ENCODE data around the gene RPL41. TPM values are rescaled to one million over a fixed set of nuclear protein-coding genes. Genes with fewer than 3 reads are reported as not detected.
"Not testable (repeated sequence)": the region's sequence is repeated elsewhere in the genome, so short reads cannot be mapped to it uniquely, and the experiment has no call there.

RPL41 gene
- total RNA-seq, 1 donor from 2014 or later: 2,287 TPM

DNA sequence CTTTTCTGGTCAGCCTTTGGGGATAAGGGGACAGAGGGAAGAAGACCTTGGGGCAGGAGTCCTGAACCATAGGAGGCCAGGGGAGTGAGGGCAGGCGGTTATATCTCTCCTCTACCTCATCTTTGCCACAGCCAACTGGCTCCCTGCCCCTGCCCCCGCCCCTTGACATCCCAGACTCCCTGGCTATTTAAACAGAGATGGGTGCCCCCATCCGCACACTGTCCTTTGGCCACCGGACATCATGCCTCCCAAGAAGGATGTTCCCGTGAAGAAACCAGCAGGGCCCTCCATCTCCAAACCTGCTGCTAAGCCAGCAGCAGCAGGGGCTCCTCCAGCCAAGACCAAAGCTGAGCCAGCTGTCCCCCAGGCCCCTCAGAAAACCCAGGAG lies 37.2 kb downstream of the RPL41 start:
- no peak for DNase-seq (ENCODE audit: low spot score)

DNA sequence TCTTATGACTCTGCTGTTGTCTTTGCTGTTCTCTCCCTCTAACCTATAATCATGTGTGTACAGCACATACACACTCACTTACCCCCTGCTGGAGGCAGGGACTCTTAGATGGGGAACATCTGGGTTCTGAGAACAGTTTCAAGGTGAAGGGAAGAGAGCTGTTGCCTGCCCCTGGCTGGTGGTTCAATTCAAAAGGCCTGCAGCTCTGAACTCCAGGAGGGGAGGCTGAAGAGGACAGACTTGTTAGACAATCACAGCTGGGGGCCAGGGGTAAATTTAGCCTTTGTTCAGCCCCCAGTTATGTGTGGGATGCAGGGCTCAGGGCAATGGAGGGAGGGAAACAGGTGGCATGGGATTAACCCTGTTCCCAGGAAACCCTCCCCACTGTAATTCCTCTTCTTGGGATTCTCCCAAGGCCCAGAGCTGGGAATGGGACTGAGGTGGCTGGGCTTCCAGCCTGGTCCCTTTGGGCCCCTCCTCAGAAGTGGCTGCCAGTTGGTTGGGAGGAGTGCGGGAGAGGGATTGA lies 37.9 kb downstream of the RPL41 start:
- no peak for DNase-seq (ENCODE audit: low spot score)

DNA sequence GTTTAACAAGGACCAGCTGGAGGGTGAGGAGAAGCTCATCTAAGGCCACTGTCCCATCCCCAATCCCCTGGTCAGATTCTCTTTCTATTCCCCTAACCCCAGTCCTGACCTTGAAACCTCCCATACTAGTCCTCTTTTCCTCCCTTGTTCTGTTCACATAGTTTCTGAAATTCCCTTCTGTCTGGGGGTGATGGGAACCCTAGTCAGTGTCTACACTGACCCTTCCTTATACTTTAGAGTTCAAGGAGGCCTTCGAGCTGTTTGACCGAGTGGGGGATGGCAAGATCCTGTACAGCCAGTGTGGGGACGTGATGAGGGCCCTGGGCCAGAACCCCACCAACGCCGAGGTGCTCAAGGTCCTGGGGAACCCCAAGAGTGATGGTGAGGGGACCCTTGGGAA lies 38.4 kb downstream of the RPL41 start:
- no peak for DNase-seq (ENCODE audit: low spot score)

DNA sequence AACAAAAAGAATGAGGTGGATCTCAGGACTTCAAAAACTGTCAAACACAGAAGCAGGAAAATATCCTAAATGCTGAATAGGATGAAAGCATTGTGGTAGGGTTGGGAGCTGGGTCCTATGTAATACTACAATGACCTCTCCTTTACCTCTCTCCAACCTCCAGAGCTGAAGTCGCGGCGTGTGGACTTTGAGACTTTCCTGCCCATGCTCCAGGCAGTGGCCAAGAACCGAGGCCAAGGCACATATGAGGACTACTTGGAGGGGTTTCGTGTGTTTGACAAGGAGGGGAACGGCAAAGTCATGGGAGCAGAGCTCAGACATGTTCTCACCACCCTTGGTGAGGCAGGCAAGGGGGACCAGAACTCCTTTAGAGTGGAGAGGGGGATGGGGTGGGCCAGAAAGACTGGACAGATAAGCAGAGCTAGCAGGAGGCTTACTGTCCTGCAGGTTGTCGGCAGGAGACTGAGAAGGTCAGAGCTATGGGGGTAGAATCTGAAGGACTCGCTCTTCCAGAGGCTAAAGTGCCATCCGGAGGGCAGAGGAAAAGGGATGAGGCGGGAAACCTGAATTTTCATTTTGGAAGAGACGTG lies 38.9 kb downstream of the RPL41 start:
- DNase-seq (ENCODE audit: low spot score): no peak

DNA sequence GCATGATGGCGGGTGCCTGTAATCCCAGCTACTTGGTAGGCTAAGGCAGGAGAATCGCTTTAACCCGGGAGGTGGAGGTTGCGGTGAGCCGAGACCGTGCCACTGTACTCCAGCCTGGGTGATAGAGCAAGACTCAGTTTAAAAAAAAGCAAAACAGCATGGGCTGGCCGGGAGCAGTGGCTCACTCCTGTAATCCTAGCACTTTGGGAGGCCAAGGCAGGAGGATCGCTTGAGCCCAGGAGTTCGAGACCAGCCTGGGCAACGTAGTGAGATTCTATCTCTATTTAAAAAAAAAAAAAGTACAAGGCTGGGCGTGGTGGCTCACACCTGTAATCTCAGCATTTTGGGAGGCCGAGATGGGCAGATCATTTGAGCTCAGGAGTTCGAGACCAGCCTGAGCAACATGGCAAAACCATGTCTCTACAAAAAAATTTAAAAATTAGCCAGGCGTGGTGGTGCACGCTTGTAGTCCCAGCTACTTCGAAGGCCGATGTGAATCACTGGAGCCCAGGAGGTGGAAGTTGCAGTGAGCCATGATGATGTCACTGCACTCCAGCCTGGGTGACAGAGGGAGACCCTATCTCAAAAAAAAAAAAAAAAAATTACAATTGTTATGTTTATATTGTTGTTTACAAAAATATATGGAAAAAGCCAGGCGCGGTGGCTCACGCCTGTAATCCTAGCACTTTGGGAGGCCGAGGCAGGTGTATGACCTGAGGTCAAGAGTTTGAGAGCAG lies 40.2 kb downstream of the RPL41 start:
- DNase-seq (ENCODE audit: low spot score): not testable (repeated sequence)

DNA sequence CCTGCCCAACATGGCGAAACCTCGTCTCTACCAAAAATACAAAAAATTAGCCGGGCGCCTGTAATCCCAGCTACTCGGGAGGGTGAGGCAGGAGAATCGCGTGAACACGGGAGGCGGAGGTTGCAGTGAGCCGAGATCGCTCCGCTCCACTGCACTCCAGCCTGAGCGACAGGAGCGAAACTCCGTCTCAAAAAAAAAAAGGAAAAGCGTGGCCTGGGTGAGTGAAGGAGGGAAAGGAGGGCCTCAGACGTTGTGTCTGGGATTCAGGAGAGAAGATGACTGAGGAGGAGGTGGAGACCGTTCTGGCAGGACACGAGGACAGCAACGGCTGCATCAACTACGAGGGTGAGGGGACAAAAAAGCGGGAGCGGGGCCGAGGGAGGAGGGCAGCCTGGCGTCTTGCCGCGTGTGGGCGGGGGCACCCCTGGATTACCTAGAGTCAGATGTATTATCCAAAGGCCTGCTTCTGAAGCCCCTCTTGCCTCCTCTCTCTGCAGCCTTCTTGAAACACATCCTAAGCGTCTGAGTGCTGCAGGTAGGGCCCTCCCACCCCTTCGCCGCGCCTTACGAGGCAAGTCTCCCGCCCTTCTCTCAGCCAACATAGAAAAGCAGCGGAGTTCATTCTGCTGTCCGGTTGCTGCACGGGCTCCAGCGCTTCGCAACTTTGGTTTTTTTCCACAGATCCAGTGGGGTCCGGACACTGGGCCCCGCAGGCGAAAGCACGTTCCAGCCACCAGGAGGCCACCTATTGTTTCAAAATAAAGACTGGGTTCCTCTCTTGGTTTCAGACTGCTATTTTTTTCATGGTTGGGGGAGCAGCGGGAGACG lies 41.0 kb downstream of the RPL41 start:
- no peak for DNase-seq (ENCODE audit: low spot score)

DNA sequence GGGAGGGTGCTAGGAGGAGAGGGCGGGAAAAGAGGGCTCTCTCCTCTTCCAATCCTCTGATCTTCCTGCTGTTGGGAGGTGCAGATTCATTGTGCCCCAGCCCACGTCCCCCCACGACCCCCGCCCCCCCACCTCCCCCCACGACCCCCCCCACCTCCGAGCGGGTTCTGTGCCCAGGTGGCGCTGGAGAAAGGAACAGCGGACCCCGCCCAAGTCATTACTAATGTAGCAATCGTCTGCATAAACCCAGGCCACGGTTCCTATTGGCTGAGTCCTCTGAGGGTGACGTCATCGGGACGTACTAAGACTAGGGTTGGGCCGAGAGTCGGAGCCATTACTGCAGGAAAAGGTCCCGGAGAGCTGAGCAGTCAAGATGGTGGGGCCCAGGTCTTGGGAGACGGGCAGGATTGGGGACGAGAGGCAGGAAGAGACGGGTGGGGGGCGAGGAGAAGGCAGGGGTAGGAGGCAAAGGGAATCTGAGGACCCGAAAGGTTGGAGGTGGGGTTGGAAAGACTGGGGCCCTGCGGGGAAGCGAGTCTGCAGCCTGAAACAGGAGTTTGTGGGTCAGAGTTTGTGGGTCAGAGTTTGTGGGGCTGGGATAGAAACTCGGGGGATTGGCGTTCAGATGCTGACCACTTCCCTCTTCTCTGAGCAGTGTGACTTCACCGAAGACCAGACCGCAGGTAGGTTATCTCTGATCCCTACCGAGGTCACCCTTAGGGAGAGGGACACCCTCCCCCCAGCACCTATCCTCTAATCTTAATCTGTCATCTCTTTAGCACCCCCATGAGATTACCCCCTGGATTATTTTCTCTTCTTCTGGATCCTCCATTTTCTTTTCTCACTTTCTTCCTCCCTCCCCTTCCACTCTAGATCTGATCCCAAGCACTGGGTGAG lies 41.8 kb downstream of the RPL41 start, which contains the start of gene MYL6:
MYL6 (plus strand) TSS at position 331 of the 897 bp plus-strand sequence; CDS start at position 374, 43 bp downstream.
- DNase-seq (ENCODE audit: low spot score): peak; percentile 96

DNA sequence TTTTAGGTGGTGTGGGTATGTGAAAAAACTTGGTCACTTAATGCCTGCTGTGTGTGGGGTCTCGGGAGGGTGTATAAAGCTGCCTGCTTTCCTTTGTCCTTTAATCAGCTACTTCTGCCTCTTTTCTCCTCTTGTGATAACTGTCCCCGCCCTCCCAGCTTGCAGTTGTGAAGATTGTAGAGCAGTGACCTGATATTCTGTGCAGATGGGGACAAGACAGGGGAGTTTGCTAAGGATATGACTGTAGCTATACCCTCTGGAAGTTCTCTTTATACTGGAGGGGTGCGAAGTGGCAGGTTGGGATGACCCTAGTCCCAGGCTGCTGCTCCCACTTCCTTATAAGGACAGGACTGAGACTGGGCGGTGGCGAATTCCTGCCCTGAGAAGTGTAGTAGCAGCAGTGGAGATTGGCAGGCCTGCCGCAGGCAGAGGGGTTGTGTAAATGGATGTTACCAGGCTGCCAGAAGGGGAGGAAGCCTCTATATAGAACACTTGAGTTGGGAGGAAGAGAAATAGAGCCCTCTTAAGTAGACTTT lies 42.6 kb downstream of the RPL41 start:
- DNase-seq (ENCODE audit: low spot score): no peak

DNA sequence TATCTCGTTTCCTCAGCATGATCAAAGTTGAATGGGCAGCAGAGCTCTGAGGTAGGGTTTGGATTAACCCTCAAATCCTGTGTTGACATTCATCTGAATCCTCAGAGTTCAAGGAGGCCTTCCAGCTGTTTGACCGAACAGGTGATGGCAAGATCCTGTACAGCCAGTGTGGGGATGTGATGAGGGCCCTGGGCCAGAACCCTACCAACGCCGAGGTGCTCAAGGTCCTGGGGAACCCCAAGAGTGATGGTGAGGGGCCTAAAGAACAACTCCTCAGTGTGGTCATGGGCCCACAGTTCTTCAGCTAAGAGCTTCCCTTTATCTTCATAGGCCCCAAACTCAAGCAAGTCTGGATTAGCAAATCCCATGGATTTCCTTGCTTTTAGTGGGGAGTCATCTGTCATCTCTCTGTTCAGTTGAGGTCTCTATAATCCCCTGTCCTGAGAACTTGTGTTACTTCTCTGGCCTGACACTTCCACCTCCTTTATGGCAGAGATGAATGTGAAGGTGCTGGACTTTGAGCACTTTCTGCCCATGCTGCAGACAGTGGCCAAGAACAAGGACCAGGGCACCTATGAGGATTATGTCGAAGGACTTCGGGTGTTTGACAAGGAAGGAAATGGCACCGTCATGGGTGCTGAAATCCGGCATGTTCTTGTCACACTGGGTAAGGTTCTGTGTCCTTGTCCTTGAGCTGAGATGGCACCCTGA lies 43.2 kb downstream of the RPL41 start:
- no peak for DNase-seq (ENCODE audit: low spot score)

DNA sequence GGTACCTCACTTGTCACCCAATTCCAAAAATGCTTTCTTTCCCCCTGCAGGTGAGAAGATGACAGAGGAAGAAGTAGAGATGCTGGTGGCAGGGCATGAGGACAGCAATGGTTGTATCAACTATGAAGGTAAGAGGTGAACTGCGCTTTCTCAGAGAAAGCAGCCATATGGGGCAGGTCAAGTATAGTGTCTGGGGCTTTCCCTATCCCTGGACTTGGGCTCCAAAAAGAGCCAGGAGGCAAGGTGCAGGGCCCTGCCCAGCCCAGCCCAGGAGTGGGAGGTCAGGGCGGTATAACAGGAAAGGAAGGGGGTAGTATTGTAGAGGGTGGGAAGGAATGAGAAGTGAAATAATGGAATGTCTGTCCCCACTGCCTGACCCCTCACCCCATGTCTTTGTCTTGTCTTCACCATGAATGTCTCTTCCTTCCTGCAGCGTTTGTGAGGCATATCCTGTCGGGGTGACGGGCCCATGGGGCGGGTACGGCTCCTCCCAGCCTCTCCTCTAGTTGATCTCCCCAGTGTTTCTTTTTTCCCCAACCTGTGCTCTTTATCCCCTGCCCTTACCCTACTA lies 43.8 kb downstream of the RPL41 start:
- DNase-seq (ENCODE audit: low spot score): no peak

DNA sequence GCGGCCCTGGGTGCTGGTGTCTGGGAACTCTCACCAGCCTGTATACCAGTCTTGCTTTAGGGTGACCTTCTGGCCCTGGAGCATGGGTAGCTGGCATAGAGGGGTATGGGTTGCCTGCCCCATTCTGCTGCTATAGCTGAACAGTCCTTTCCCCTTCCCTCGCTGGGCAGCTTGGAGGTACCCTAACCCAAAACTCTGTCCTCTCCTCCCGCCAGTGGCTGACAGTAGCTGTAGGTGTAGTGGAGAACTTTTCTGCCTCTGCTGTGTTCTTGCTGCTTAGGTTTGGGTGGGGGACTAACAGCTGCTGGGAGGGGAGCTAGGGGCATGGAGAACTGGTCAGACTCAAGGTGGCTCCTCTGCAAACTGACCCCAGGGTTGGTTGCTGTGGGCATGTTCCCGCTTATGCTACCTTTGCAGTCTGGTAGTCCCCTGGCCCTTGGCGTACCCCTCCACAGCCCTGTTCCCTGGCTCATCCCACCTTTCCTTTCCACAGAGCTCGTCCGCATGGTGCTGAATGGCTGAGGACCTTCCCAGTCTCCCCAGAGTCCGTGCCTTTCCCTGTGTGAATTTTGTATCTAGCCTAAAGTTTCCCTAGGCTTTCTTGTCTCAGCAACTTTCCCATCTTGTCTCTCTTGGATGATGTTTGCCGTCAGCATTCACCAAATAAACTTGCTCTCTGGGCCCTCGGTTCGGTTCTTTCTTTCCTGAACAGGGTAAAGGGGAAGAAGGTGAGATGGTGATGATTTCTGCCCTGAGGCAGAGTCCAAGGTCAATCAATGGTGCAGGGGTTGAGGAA lies 44.7 kb downstream of the RPL41 start:
- DNase-seq (ENCODE audit: low spot score): no peak

DNA sequence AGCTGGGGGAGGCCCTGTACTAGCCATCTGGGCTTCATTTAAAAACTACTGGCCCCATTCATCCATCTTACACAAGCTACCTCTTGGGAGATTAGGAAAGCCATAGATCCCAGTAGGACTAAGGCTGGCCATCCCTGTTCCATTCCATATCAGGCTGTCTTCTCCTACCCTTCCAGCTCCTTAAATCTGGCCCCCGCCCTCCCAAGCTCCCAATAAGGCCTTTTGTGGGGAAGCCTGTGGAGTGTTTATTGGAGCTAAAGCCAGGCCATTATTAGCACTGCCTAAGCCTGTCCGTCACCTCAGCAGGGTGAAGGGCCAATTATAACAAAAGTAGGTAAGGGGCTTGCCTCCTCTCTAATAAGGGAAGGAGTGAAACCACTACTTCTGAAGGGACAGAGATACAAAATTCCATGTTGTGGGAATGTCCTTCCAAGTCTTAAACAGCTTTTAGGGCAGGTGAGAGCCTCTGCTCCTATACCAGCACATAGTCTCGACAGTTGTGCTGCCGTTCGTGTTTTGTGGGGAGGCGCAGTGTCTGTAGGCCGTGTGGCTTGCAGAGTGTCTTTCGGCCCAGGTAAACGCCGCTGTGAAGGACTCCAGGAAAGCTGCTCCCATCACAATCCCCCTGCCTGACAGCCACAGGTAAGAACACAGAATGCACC lies 45.4 kb downstream of the RPL41 start:
- no peak for DNase-seq (ENCODE audit: low spot score)

DNA sequence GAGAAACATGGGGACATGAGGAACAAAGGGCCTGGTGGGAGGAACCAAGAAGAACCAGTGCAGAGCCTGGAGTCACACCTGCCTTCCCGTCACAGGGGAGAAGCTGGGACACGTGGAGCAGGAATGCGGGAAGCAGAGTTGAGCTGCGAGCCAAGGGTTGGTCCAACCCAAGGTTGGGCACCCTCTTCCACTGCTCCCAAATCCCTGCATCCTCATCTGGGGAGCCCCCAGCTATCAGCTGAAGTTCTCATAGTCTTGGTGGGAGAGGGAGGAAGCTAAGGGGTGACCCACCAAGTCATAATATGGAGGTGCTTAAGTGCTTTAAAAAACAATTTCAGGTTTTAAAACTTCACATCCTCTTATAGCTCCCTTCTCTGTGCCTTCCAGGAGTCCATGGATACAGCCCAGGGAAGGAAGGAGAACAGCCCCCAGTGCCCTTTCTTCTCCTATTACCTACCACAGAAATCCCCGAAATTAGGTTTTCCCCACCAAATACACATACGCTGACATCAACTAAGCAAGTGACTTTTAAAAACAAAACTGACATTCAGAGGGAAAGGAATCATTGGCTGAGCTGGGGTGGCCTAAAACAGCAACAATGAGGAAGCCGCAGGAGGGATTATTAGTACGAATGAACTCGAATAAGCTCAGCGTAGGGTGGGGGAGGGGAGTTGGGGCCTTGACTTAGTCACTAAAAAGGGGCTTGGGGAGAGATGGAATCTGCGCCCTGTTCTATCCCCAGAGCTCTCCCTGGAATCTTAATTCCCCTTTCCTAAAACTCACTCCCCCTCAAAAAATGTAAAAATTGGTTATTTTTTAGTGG lies 46.2 kb downstream of the RPL41 start:
- no peak for DNase-seq (ENCODE audit: low spot score)

DNA sequence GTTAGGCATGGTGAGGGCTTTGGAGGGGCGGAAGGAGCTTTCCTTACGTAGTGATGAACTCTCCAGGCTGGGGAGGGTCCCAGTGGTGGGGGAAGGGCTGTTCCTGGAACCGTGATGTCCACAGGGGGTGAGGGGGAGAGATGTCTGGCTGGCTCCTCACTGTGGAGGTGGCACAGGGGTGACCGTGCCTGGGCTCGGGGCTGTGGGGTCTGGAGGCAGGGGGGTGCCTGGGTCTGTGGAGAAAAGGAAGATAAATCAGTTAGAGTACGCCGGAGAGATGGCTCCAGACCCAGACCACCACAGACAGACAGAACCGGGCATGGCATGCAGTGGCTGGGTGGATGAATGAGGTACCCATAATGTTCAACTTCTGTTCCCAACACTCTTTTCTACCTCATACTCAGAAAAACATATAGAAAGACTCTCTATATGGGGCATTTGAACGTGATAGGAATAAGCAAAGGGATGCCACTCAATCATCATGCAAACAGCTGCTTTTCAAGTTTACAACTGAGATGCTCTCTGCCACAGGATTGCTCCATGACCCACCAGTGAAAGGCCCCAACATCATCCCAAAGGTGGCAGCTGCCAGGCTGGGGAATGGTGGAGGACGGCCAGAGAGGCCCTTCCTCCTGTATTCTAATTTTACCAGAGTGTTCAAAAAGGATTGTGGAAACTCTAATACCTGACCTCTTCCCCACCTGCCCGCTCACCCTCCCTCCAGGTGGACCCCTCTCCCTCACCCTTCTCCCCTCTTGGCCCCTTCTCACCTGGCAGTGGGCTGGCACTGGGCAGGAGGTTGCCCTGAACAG lies 47.3 kb downstream of the RPL41 start:
- no peak for DNase-seq (ENCODE audit: low spot score)

DNA sequence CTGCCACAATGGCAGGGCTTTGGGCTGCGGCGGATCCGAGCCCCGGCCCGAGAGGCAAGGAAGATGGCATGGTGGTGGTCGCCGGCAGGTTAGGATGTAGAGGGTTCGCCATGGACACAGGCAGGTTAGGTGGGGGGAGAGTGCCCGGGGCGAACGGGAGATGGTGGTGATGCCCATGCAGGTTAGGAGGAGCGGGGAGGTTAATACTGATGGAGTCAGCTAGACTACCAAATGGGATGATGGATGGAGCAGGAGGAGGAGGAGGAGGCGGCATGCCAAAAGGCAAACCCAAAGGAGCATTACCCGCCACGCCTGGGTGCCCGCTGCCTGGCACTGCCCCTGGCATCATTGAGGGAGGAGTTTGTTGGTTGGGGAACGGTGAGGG lies 47.9 kb downstream of the RPL41 start:
- no peak for DNase-seq (ENCODE audit: low spot score)

DNA sequence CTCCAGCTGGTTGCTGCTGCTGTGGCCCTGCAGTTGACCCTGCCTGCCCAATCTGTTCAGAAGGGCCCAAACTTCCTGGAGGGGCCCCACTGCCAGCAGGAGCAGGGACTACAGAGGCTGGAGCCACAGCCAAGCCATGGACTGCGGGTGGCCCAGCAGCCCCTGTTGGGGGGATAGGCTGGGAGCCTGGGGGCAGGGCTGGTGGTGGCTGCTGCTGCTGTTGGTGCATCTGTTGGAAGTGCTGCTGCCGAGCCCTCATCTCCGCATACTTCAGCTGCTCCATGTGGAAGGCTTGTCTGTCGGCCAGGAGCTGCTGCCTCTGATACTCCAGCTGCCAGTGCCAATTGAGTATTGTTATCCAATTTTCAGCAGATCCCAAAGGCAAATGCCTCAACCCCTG lies 48.9 kb downstream of the RPL41 start:
- DNase-seq (ENCODE audit: low spot score): no peak
